GM23248 (cell line): ENCODE measurements around the gene MAGEA9B.

ENCODE experiments used
- EZH2 ChIP-seq: fragments of 200-600 bp; sonication (generic); IDR thresholded peaks from 2 replicates; pipeline ENCODE4 v1.6.1; 2018; ENCODE audit warnings: antibody characterized with exemption, mild to moderate bottlenecking; ENCODE audit not compliant: insufficient read depth, poor library complexity, severe bottlenecking
- EZH2phosphoT487 ChIP-seq: fragments of 200-600 bp; sonication (generic); IDR thresholded peaks from 2 replicates; pipeline ENCODE4 v1.6.1; 2018; ENCODE audit warnings: antibody characterized with exemption, moderate library complexity, mild to moderate bottlenecking, low read depth; ENCODE audit not compliant: insufficient read depth

DNA sequence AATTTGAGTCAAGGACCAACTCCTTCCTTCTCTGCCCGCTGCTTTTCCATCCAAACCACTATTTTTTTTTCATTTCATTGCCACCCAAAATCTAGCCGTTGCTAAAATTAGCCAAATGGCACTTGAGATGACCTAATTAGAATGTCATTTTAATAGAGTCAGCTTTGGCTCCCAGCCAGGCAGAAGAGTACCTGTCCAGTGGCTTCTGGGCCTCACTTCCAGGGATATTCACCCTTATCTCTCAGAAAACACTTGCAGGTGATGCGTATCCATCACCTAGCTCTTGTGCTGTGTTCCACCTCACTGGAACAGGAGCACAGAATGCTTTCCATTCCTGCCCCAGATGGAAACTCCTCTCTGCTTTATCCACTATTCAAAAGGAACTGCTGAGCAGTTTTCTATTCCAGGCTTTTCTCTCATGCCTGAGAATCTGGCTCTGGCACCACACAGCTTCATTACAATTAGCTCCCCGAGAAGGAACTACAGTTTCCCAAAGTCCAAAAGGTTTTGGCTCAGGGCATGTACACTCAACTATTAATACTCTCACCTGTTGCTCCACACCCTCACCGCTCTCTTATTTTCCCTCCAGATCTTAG is 18.5 kb downstream of the MAGEA9B start:
- no peak for TF ChIP-seq EZH2
- no peak for TF ChIP-seq EZH2phosphoT487
